Stomach (tissue), 4 donors: ENCODE measurements around the gene EFL1.
"Not testable (repeated sequence)": the region's sequence is repeated elsewhere in the genome, so short reads cannot be mapped to it uniquely, and the experiment has no call there.

ENCODE experiments used
- CTCF ChIP-seq, 7 experiments: fragments of 450-650 bp in 4 of 7; fragments of 200-600 bp in 3 of 7; sonication (generic) in 3 of 7; IDR thresholded peaks; one replicate each; pipeline ENCODE4 v1.5.1; 2016 to 2019; ENCODE audit warnings: antibody characterized with exemption in 7 of 7, control low read depth in 2 of 7, mild to moderate bottlenecking in 1 of 7
- EP300 ChIP-seq: sonication (generic); formaldehyde crosslinking; IDR thresholded peaks from one replicate; pipeline ENCODE4 v1.6.1; 2017; ENCODE audit warnings: antibody characterized with exemption
- POLR2AphosphoS5 ChIP-seq, 3 donors: sonication (generic); formaldehyde crosslinking; IDR thresholded peaks; one replicate each; pipeline ENCODE4 v1.6.1; 2016; ENCODE audit warnings: antibody characterized with exemption in 3 of 3

GRCh38 chr15:82261566-82262421 lies 740 bp downstream of the EFL1 start:
- TF ChIP-seq CTCF (IDR thresholded peaks at IDR 0.05); POLR2AphosphoS5 (IDR thresholded peaks at IDR 0.05); EP300: not testable (repeated sequence)
